ENCODE measurements around the gene KRT78.
"Not testable (repeated sequence)": the region's sequence is repeated elsewhere in the genome, so short reads cannot be mapped to it uniquely, and the experiment has no call there.

KRT78 gene

GRCh38 chr12:52795694-52796428 lies 52.9 kb downstream of the KRT78 start, which contains the start of gene KRT3:
KRT3 (minus strand) TSS chr12:52796117; CDS start chr12:52796042, 75 bp downstream.
- DNase-seq: no peak

GRCh38 chr12:52795332-52795674 lies 53.5 kb downstream of the KRT78 start:
- not testable (repeated sequence) for DNase-seq

- DNase-seq: no peak
Measured at GRCh38 chr12:52794479-52795331, 54.1 kb downstream of the KRT78 start.

GRCh38 chr12:52792185-52793029 lies 56.4 kb downstream of the KRT78 start:
- no peak for DNase-seq

GRCh38 chr12:52791271-52792184 lies 57.3 kb downstream of the KRT78 start:
- no peak for DNase-seq

GRCh38 chr12:52790427-52791270 lies 58.1 kb downstream of the KRT78 start:
- DNase-seq: no peak

- DNase-seq: no peak
Measured at GRCh38 chr12:52789637-52790426, 59.0 kb downstream of the KRT78 start.

- DNase-seq: no peak
Measured at GRCh38 chr12:52788876-52789636, 59.7 kb downstream of the KRT78 start.

- DNase-seq: no peak
Measured at GRCh38 chr12:52788192-52788875, 60.5 kb downstream of the KRT78 start.

All from activated CD4-positive, alpha-beta T cell treated with anti-CD3 and anti-CD28 coated beads, Interleukin-2, Interleukin-6, amounts not matched to agents 100 ng/mL and 50 ng/mL, durations not matched to agents 16 hours and 8 hours (primary cell).